Activated CD4-positive, alpha-beta T cell treated with anti-CD3 and anti-CD28 coated beads, Interleukin-2, amount 50 U/mL, for 24 hours (primary cell): ENCODE measurements around the gene CAPN9.

ENCODE experiments used
- DNase-seq, 2 donors: peaks; one replicate each; pipeline ENCODE4 v3.0.0-alpha.2; 2020; ENCODE audit warnings: low read depth in 1 of 2, low spot score in 1 of 2

The CAPN9 gene

GRCh38 chr1:230821346-230821745 is 74.2 kb downstream of the CAPN9 start:
- DNase-seq = no peak

- no peak for DNase-seq
Measured at GRCh38 chr1:230822092-230822581, 74.9 kb downstream of the CAPN9 start.

- no peak for DNase-seq
Measured at GRCh38 chr1:230823426-230823825, 76.2 kb downstream of the CAPN9 start.

GRCh38 chr1:230823931-230824381 is 76.8 kb downstream of the CAPN9 start:
- DNase-seq = no peak

GRCh38 chr1:230824551-230824918 is 77.3 kb downstream of the CAPN9 start:
- DNase-seq = no peak

- no peak for DNase-seq
Measured at GRCh38 chr1:230824919-230825721, 77.9 kb downstream of the CAPN9 start.

- no peak for DNase-seq
Measured at GRCh38 chr1:230825761-230826160, 78.6 kb downstream of the CAPN9 start.

GRCh38 chr1:230826166-230826875 is 79.1 kb downstream of the CAPN9 start:
- DNase-seq = no peak

- DNase-seq = no peak
Measured at GRCh38 chr1:230827081-230827681, 80.0 kb downstream of the CAPN9 start.

- no peak for DNase-seq
Measured at GRCh38 chr1:230827801-230828200, 80.6 kb downstream of the CAPN9 start.

- no peak for DNase-seq
Measured at GRCh38 chr1:230828421-230828820, 81.2 kb downstream of the CAPN9 start.

- no peak for DNase-seq
Measured at GRCh38 chr1:230831771-230832170, 84.6 kb downstream of the CAPN9 start.

- DNase-seq = no peak
Measured at GRCh38 chr1:230832476-230832875, 85.3 kb downstream of the CAPN9 start.

- DNase-seq = no peak
Measured at GRCh38 chr1:230833511-230833910, 86.3 kb downstream of the CAPN9 start.

GRCh38 chr1:230834292-230834691 is 87.1 kb downstream of the CAPN9 start:
- DNase-seq = no peak

- DNase-seq = no peak
Measured at GRCh38 chr1:230836347-230836746, 89.2 kb downstream of the CAPN9 start.

- no peak for DNase-seq
Measured at GRCh38 chr1:230836793-230837192, 89.6 kb downstream of the CAPN9 start.

- DNase-seq = no peak
Measured at GRCh38 chr1:230839173-230839572, 92.0 kb downstream of the CAPN9 start.

- DNase-seq = no peak
Measured at GRCh38 chr1:230842801-230843200, 95.6 kb downstream of the CAPN9 start.

- no peak for DNase-seq
Measured at GRCh38 chr1:230843503-230844309, 96.5 kb downstream of the CAPN9 start.

GRCh38 chr1:230844561-230844960 is 97.4 kb downstream of the CAPN9 start:
- DNase-seq = no peak
